ENCODE results near the gene ADSS1. TPM values are rescaled to one million over a fixed set of nuclear protein-coding genes. Genes with fewer than 3 reads are reported as not detected.
A peak's percentile ranks its signal among the peaks of the same experiment; 100 is the strongest.

The ADSS1 gene
- total RNA-seq, 1 donor: 4.8 TPM

- DNase-seq (ENCODE audit: low read depth): no peak
- peak overlapping the region; percentile 82 for H3K4me3 ChIP-seq (ENCODE audit: low read depth, low read length)
- TF ChIP-seq, protein P1, sequence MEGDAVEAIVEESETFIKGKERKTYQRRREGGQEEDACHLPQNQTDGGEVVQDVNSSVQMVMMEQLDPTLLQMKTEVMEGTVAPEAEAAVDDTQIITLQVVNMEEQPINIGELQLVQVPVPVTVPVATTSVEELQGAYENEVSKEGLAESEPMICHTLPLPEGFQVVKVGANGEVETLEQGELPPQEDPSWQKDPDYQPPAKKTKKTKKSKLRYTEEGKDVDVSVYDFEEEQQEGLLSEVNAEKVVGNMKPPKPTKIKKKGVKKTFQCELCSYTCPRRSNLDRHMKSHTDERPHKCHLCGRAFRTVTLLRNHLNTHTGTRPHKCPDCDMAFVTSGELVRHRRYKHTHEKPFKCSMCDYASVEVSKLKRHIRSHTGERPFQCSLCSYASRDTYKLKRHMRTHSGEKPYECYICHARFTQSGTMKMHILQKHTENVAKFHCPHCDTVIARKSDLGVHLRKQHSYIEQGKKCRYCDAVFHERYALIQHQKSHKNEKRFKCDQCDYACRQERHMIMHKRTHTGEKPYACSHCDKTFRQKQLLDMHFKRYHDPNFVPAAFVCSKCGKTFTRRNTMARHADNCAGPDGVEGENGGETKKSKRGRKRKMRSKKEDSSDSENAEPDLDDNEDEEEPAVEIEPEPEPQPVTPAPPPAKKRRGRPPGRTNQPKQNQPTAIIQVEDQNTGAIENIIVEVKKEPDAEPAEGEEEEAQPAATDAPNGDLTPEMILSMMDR (IDR thresholded peaks at IDR 0.05; ENCODE audit: insufficient read depth, low read length): no peak
Observed at GRCh38 chr14:104792945-104793702, 69.1 kb downstream of the ADSS1 start.

GRCh38 chr14:104793703-104793959 is 69.6 kb downstream of the ADSS1 start:
- H3K4me3 ChIP-seq (ENCODE audit: low read depth, low read length): peak overlapping the region; percentile 82
- no peak for DNase-seq (ENCODE audit: low read depth)

GRCh38 chr14:104794099-104794498 is 70.1 kb downstream of the ADSS1 start:
- peak; percentile 58 for DNase-seq (ENCODE audit: low read depth)
- TF ChIP-seq, protein P1 (IDR thresholded peaks at IDR 0.05; ENCODE audit: insufficient read depth, low read length): no peak
- H3K4me3 ChIP-seq (ENCODE audit: low read depth, low read length): peak overlapping the region; percentile 82

More at GRCh38 chr14:104793703-104793959, 69.6 kb downstream of the ADSS1 start:
- TF ChIP-seq, protein P1 (IDR thresholded peaks at IDR 0.05; ENCODE audit: insufficient read depth, low read length): no peak

DNA sequence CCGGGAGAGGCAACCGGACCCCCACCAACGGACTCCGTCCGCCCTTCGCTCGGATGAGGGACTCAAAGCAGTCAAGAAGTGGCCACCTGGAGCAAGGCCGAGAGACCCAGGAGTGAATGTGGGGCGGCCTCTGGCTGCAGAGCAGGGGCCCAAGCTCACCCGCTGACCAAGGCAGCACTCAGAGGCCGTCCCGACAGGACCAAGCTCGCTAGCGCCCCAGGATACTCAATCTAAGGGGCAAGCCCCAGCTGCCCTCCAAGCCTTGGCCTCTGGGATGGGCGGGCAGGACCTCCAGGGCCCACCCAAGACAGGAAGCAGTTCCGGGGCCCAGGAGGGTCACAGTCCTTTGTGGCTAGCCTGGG is 70.6 kb downstream of the ADSS1 start:
- TF ChIP-seq, protein P1 (IDR thresholded peaks at IDR 0.05; ENCODE audit: insufficient read depth, low read length): no peak
- H3K4me3 ChIP-seq (ENCODE audit: low read depth, low read length): peak overlapping the region; percentile 82
- peak; percentile 22 for DNase-seq (ENCODE audit: low read depth)

GRCh38 chr14:104794993-104795780 is 71.2 kb downstream of the ADSS1 start, which contains the start of gene AKT1:
Gene AKT1 (minus strand): TSS chr14:104795748. CDS start chr14:104792643, 3,105 bp downstream.
- DNase-seq (ENCODE audit: low read depth): no peak
- TF ChIP-seq, protein P1 (IDR thresholded peaks at IDR 0.05; ENCODE audit: insufficient read depth, low read length): no peak
- peak within 1 kb of the TSS; percentile 82 for H3K4me3 ChIP-seq (ENCODE audit: low read depth, low read length)

GRCh38 chr14:104795781-104796686 is 72.0 kb downstream of the ADSS1 start:
- TF ChIP-seq, protein P1 (IDR thresholded peaks at IDR 0.05; ENCODE audit: insufficient read depth, low read length): no peak
- peak overlapping the region; percentile 66 for H3K4me3 ChIP-seq (ENCODE audit: low read depth, low read length)
- DNase-seq (ENCODE audit: low read depth): no peak

All from fibroblast of the aortic adventitia (primary cell).